Measurements from ENCODE around the gene NOL3. TPM values are rescaled to one million over a fixed set of nuclear protein-coding genes. Genes with fewer than 3 reads are reported as not detected.

Gene NOL3
- total and polyA plus RNA-seq, 2 of the 13 experiments (the other 11 are each of a cell fraction or from before 2014, with no cell fraction given): 5.7 to 20.5 TPM

DNA sequence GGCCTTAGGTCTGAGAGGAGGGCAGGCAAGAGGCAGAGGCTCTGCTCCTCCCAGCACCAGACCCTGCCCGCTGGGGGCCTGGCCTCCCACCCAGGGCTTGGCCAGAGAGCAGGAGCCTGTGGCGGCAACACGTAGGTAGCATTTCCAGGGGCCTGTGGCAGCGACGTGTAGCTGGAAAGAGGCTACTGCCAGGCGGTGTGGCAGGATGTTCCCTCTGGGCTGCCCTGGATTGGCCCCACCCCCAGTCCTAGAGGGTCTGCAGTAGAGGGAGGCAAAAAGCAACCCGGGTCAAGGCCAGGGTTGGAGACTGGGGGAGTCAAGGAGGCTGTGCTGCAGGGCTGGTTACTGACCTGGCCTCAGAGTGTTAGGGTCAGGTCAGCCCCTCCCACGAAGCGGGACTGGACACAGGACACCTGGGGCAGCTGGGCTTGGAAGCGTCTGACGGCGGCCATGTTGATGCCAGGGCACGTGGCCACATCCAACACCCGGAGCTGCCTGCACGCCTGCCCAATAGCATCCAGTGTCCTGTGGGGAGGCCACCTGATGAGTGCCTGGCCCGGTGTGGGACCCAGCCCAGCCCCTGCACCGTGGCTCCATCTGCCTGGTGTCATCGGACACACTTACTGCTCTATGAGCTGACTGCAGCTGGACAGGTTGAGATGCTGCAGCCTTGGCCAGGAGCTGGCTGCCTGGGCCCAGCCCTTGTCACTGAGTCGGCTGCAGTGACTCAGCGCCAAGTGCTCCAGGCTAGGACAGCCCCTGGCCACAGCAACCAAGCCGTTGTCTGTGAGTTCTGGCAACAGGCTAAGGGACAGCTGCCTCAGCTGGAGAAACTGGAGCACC, 37.1 kb downstream of the NOL3 start (continued):
- 0 out of 2 replicates have a peak, but pooled peaks have one; percentile 15 for TF ChIP-seq HBP1 (CRISPR knock-in tag; IDR thresholded peaks at IDR 0.05; ENCODE audit: low read depth)
- no peak for TF ChIP-seq ZNF18 (CRISPR knock-in tag; IDR thresholded peaks at IDR 0.05; ENCODE audit: insufficient replicate concordance)
- 0 out of 2 replicates have a peak, but pooled peaks have one; percentile 17 for TF ChIP-seq HIVEP1 (CRISPR knock-in tag; IDR thresholded peaks at IDR 0.05)
- TF ChIP-seq, protein P1, sequence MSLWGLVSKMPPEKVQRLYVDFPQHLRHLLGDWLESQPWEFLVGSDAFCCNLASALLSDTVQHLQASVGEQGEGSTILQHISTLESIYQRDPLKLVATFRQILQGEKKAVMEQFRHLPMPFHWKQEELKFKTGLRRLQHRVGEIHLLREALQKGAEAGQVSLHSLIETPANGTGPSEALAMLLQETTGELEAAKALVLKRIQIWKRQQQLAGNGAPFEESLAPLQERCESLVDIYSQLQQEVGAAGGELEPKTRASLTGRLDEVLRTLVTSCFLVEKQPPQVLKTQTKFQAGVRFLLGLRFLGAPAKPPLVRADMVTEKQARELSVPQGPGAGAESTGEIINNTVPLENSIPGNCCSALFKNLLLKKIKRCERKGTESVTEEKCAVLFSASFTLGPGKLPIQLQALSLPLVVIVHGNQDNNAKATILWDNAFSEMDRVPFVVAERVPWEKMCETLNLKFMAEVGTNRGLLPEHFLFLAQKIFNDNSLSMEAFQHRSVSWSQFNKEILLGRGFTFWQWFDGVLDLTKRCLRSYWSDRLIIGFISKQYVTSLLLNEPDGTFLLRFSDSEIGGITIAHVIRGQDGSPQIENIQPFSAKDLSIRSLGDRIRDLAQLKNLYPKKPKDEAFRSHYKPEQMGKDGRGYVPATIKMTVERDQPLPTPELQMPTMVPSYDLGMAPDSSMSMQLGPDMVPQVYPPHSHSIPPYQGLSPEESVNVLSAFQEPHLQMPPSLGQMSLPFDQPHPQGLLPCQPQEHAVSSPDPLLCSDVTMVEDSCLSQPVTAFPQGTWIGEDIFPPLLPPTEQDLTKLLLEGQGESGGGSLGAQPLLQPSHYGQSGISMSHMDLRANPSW (CRISPR knock-in tag; IDR thresholded peaks at IDR 0.05; ENCODE audit: borderline replicate concordance): no peak
- TF ChIP-seq ZNF589 (CRISPR knock-in tag; conservative IDR thresholded peaks at IDR 0.05): no peak
- TF ChIP-seq RXRA (CRISPR knock-in tag; IDR thresholded peaks at IDR 0.05): peak; percentile 51; the same call in 1 of the 2 replicates
- no peak for TF ChIP-seq PITX1 (CRISPR knock-in tag; IDR thresholded peaks at IDR 0.05)
- no peak for TF ChIP-seq KDM5B (CRISPR knock-in tag; IDR thresholded peaks at IDR 0.05; ENCODE audit: borderline replicate concordance)
- no peak for TF ChIP-seq SP140L (CRISPR knock-in tag; IDR thresholded peaks at IDR 0.05; ENCODE audit: borderline replicate concordance)
- peak; percentile 73 for TF ChIP-seq KDM2A (CRISPR knock-in tag; IDR thresholded peaks at IDR 0.05; ENCODE audit: borderline replicate concordance, low read depth)
- TF ChIP-seq ZNF768 (CRISPR knock-in tag; IDR thresholded peaks at IDR 0.05): peak; percentile 53; the same call in 1 of the 2 replicates
- TF ChIP-seq SP4 (CRISPR knock-in tag; IDR thresholded peaks at IDR 0.05): peak; percentile 38; the same call in 1 of the 2 replicates
- TF ChIP-seq, protein P2, sequence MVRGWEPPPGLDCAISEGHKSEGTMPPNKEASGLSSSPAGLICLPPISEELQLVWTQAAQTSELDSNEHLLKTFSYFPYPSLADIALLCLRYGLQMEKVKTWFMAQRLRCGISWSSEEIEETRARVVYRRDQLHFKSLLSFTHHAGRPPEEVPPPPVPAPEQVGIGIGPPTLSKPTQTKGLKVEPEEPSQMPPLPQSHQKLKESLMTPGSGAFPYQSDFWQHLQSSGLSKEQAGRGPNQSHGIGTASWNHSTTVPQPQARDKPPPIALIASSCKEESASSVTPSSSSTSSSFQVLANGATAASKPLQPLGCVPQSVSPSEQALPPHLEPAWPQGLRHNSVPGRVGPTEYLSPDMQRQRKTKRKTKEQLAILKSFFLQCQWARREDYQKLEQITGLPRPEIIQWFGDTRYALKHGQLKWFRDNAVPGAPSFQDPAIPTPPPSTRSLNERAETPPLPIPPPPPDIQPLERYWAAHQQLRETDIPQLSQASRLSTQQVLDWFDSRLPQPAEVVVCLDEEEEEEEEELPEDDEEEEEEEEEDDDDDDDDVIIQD (CRISPR knock-in tag; IDR thresholded peaks at IDR 0.05; ENCODE audit: low read depth): no peak
- TF ChIP-seq, protein P3, sequence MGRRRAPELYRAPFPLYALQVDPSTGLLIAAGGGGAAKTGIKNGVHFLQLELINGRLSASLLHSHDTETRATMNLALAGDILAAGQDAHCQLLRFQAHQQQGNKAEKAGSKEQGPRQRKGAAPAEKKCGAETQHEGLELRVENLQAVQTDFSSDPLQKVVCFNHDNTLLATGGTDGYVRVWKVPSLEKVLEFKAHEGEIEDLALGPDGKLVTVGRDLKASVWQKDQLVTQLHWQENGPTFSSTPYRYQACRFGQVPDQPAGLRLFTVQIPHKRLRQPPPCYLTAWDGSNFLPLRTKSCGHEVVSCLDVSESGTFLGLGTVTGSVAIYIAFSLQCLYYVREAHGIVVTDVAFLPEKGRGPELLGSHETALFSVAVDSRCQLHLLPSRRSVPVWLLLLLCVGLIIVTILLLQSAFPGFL (CRISPR knock-in tag; IDR thresholded peaks at IDR 0.05): no peak
- TF ChIP-seq, protein P4, sequence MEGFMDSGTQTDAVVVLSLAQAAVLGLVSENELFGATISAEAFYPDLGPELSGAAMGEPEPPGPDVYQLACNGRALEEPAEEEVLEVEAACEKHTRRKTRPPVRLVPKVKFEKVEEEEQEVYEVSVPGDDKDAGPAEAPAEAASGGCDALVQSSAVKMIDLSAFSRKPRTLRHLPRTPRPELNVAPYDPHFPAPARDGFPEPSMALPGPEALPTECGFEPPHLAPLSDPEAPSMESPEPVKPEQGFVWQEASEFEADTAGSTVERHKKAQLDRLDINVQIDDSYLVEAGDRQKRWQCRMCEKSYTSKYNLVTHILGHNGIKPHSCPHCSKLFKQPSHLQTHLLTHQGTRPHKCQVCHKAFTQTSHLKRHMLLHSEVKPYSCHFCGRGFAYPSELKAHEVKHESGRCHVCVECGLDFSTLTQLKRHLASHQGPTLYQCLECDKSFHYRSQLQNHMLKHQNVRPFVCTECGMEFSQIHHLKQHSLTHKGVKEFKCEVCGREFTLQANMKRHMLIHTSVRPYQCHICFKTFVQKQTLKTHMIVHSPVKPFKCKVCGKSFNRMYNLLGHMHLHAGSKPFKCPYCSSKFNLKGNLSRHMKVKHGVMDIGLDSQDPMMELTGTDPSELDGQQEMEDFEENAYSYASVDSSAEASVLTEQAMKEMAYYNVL (CRISPR knock-in tag; IDR thresholded peaks at IDR 0.05; ENCODE audit: borderline replicate concordance): no peak
- TF ChIP-seq, protein P5, sequence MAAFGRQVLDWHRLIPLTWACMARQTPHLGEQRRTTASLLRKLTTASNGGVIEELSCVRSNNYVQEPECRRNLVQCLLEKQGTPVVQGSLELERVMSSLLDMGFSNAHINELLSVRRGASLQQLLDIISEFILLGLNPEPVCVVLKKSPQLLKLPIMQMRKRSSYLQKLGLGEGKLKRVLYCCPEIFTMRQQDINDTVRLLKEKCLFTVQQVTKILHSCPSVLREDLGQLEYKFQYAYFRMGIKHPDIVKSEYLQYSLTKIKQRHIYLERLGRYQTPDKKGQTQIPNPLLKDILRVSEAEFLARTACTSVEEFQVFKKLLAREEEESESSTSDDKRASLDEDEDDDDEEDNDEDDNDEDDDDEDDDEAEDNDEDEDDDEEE (CRISPR knock-in tag; IDR thresholded peaks at IDR 0.05): no peak
